Cardiac septum (tissue), 1 donor: ENCODE results near the gene CDC42BPB. TPM values are rescaled to one million over a fixed set of nuclear protein-coding genes. Genes with fewer than 3 reads are reported as not detected.

Experiments used
- DNase-seq: peaks from one replicate; pipeline ENCODE4 v3.0.0-alpha.2; 2020; ENCODE audit warnings: low spot score
- intact Hi-C: fragments of 100-400 bp; cut with DNase I; formaldehyde crosslinking; loops from one replicate; pipeline ENCODE4 v1.14.0; 2022
- long read RNA-seq: library from polyadenylated mRNA; unstranded; transcript quantifications from one replicate; pipeline ENCODE4 v2.0.0, GENCODE V29; 2021
- total RNA-seq: library from RNA; stranded (reverse); fragmentation: NEBNext Ultra II Directional; extraction: Animal tissue kit (Norgen Biotek cat#: 25700); gene quantifications from one replicate; pipeline ENCODE4 v1.2.1, GENCODE V29; 2021
- donor health status: DM: no; HTN: no; CAD: no.

Gene CDC42BPB
- total RNA-seq: 81.8 TPM
- long read RNA-seq, full-length matches to known transcripts: 2 of 33 reads
- long read RNA-seq, partial matches to known transcripts: 24 of 33 reads
- long read RNA-seq, other reads (novel, unspliced or antisense): 7 of 33 reads

GRCh38 chr14:103057372-103058163 is at the start of gene CDC42BPB:
Gene CDC42BPB, minus strand, starts transcription at chr14:103057549. Its CDS starts 376 bp downstream, at chr14:103057173.
- intact Hi-C loops: loop anchor here (5.0 kb wide), 1 partner anchor 35 kb away; no protein-coding TSS in a partner anchor
- peak; percentile 92 for DNase-seq

- intact Hi-C loops: loop anchor here (2.0 kb wide), 1 partner anchor 187 kb away; no protein-coding TSS in a partner anchor
- no peak for DNase-seq
Observed at GRCh38 chr14:103105580-103106150, 48.3 kb upstream of the CDC42BPB start.

- intact Hi-C loops: loop anchor here (2.0 to 5.0 kb wide), 2 partner anchors 82 to 188 kb away; no protein-coding TSS in a partner anchor
- peak; percentile 93 for DNase-seq
Observed at GRCh38 chr14:103104654-103105452, 47.5 kb upstream of the CDC42BPB start.

GRCh38 chr14:103104389-103104653 is 47.0 kb upstream of the CDC42BPB start:
- intact Hi-C loops: loop anchor here (2.0 to 5.0 kb wide), 2 partner anchors 83 to 188 kb away; no protein-coding TSS in a partner anchor
- no peak for DNase-seq

- intact Hi-C loops: loop anchor here (2.0 to 5.0 kb wide), 2 partner anchors 84 to 189 kb away; no protein-coding TSS in a partner anchor
- no peak for DNase-seq
Observed at GRCh38 chr14:103103461-103104388, 46.4 kb upstream of the CDC42BPB start.

- intact Hi-C loops: loop anchor here (5.0 kb wide), 1 partner anchor 85 kb away; no protein-coding TSS in a partner anchor
- DNase-seq: no peak
Observed at GRCh38 chr14:103102689-103103260, 45.4 kb upstream of the CDC42BPB start.

- intact Hi-C loops: loop anchor here (5.0 kb wide), 1 partner anchor 85 kb away; no protein-coding TSS in a partner anchor
- no peak for DNase-seq
Observed at GRCh38 chr14:103101963-103102688, 44.8 kb upstream of the CDC42BPB start.

GRCh38 chr14:103101257-103101962 is 44.1 kb upstream of the CDC42BPB start:
- intact Hi-C loops: loop anchor here (5.0 kb wide), 1 partner anchor 86 kb away; no protein-coding TSS in a partner anchor
- no peak for DNase-seq

GRCh38 chr14:103100281-103101121 is 43.2 kb upstream of the CDC42BPB start:
- no peak for DNase-seq
- intact Hi-C loops: loop anchor here (5.0 kb wide), 1 partner anchor 87 kb away; no protein-coding TSS in a partner anchor

- DNase-seq: no peak
- intact Hi-C loops: loop anchor here (5.0 kb wide), 1 partner anchor 87 kb away; no protein-coding TSS in a partner anchor
Observed at GRCh38 chr14:103099733-103100280, 42.5 kb upstream of the CDC42BPB start.

GRCh38 chr14:103099081-103099732 is 41.9 kb upstream of the CDC42BPB start:
- intact Hi-C loops: no loop called here
- no peak for DNase-seq

- no peak for DNase-seq
- intact Hi-C loops: no loop called here
Observed at GRCh38 chr14:103097994-103098957, 40.9 kb upstream of the CDC42BPB start.

GRCh38 chr14:103097244-103097993 is 40.1 kb upstream of the CDC42BPB start:
- intact Hi-C loops: no loop called here
- DNase-seq: no peak
